WTC11 (cell line): ENCODE data around the gene SETD2. TPM values are rescaled to one million over a fixed set of nuclear protein-coding genes. Genes with fewer than 3 reads are reported as not detected.

Experiments
- ATAC-seq: fragments of 200-7000 bp; cut with Tn5 transposase; 2 replicates; pipeline ENCODE4 v1.10.0; 2021; ENCODE audit warnings: mild to moderate bottlenecking, moderate library complexity
- CTCF ChIA-PET: fragments of 300-600 bp; sonication (Branson Sonifier 250); formaldehyde crosslinking; loops from one replicate; lab custom pipeline; 2021; ENCODE audit warnings: antibody characterized with exemption; lab: Charles Lee
- POLR2A ChIA-PET: fragments of 350-600 bp; sonication (Branson Sonifier 250); formaldehyde crosslinking; loops from one replicate; lab custom pipeline; 2021; ENCODE audit warnings: antibody characterized with exemption; lab: Charles Lee
- DNase-seq: peaks from one replicate; pipeline ENCODE4 v3.0.0; 2021; ENCODE audit warnings: low spot score
- H3K27ac Mint-ChIP-seq: 2 replicates; pipeline ENCODE4 v1.8.0; 2021; ENCODE audit warnings: mixed read lengths
- H3K27me3 Mint-ChIP-seq: 2 replicates; pipeline ENCODE4 v1.8.0; 2021; ENCODE audit warnings: low read depth, mild to moderate bottlenecking, moderate library complexity, mixed read lengths
- H3K36me3 Mint-ChIP-seq: 2 replicates; pipeline ENCODE4 v1.8.0; 2021; ENCODE audit warnings: mixed read lengths
- H3K4me1 Mint-ChIP-seq: 2 replicates; pipeline ENCODE4 v1.8.0; 2022; ENCODE audit warnings: mixed read lengths
- H3K4me3 Mint-ChIP-seq: 2 replicates; pipeline ENCODE4 v1.8.0; 2021; ENCODE audit warnings: mild to moderate bottlenecking, moderate library complexity, mixed read lengths
- H3K9me3 Mint-ChIP-seq: 2 replicates; pipeline ENCODE4 v1.8.0; 2021; ENCODE audit warnings: mixed read lengths
- ATF1 ChIP-seq: sonication (generic); formaldehyde crosslinking; IDR thresholded peaks from 2 replicates; pipeline ENCODE4 v1.8.1; 2023; ENCODE audit warnings: mild to moderate bottlenecking, moderate library complexity, missing genetic modification reagents
- ESRRA ChIP-seq: sonication (generic); formaldehyde crosslinking; IDR thresholded peaks from 2 replicates; pipeline ENCODE4 v1.8.1; 2022; ENCODE audit warnings: mild to moderate bottlenecking, missing genetic modification reagents, borderline replicate concordance
- ETV6 ChIP-seq: sonication (generic); formaldehyde crosslinking; IDR thresholded peaks from 2 replicates; pipeline ENCODE4 v1.8.1; 2022; ENCODE audit warnings: mild to moderate bottlenecking, missing genetic modification reagents
- GTF2I ChIP-seq: fragments of 250-450 bp; sonication (Bioruptor Pico); conservative IDR thresholded peaks from 2 replicates; pipeline ENCODE4 v1.4.0; 2021; ENCODE audit warnings: mild to moderate bottlenecking
- IRF2 ChIP-seq: sonication (generic); formaldehyde crosslinking; IDR thresholded peaks from 2 replicates; pipeline ENCODE4 v1.8.0; 2022; ENCODE audit warnings: low read depth, missing genetic modification reagents, borderline replicate concordance
- JAZF1 ChIP-seq: fragments of 250-450 bp; sonication (Bioruptor Pico); IDR thresholded peaks from 2 replicates; pipeline ENCODE4 v1.9.0; 2021; ENCODE audit warnings: moderate library complexity, mild to moderate bottlenecking, inconsistent platforms
- MXD4 ChIP-seq: fragments of 250-450 bp; sonication (Bioruptor Pico); IDR thresholded peaks from 2 replicates; pipeline ENCODE4 v1.8.0; 2021; ENCODE audit warnings: mild to moderate bottlenecking, moderate library complexity, borderline replicate concordance
- NFATC4 ChIP-seq: fragments of 250-450 bp; sonication (Bioruptor Pico); IDR thresholded peaks from 2 replicates; pipeline ENCODE4 v1.9.0; 2021; ENCODE audit warnings: mild to moderate bottlenecking
- NFYB ChIP-seq: sonication (generic); formaldehyde crosslinking; conservative IDR thresholded peaks from 2 replicates; pipeline ENCODE4 v1.8.0; 2022; ENCODE audit warnings: low read depth, missing genetic modification reagents
- NR1H2 ChIP-seq: sonication (generic); formaldehyde crosslinking; IDR thresholded peaks from 2 replicates; pipeline ENCODE4 v1.9.0; 2021; ENCODE audit warnings: mild to moderate bottlenecking, moderate library complexity, missing genetic modification reagents
- PRRX2 ChIP-seq: fragments of 250-450 bp; sonication (Bioruptor Pico); IDR thresholded peaks from 2 replicates; pipeline ENCODE4 v1.8.0; 2021; ENCODE audit warnings: mild to moderate bottlenecking
- RORB ChIP-seq: fragments of 250-450 bp; sonication (Bioruptor Pico); IDR thresholded peaks from 2 replicates; pipeline ENCODE4 v1.9.0; 2021; ENCODE audit warnings: mild to moderate bottlenecking
- TEAD1 ChIP-seq: sonication (generic); formaldehyde crosslinking; IDR thresholded peaks from 2 replicates; pipeline ENCODE4 v1.8.0; 2022; ENCODE audit warnings: mild to moderate bottlenecking, missing genetic modification reagents
- ZNF671 ChIP-seq: fragments of 250-450 bp; sonication (Bioruptor Pico); IDR thresholded peaks from 2 replicates; pipeline ENCODE4 v1.8.0; 2021; ENCODE audit warnings: mild to moderate bottlenecking
- total RNA-seq: library from RNA; stranded (reverse); gene quantifications from 3 replicates; pipeline ENCODE4 v1.2.3, GENCODE V29; 2021
- TF ChIP-seq, protein P1 (sequence below): sonication (generic); formaldehyde crosslinking; IDR thresholded peaks from 2 replicates; pipeline ENCODE4 v1.8.0; 2022; ENCODE audit warnings: mild to moderate bottlenecking, missing genetic modification reagents
- TF ChIP-seq, protein P2 (sequence below): sonication (generic); formaldehyde crosslinking; IDR thresholded peaks from 2 replicates; pipeline ENCODE4 v1.8.1; 2023; ENCODE audit warnings: mild to moderate bottlenecking, missing genetic modification reagents, borderline replicate concordance
- TF ChIP-seq, protein P3 (sequence below): fragments of 250-450 bp; sonication (Bioruptor Pico); IDR thresholded peaks from 2 replicates; pipeline ENCODE4 v1.9.0; 2021; ENCODE audit warnings: mild to moderate bottlenecking, borderline replicate concordance
- TF ChIP-seq, protein P4 (sequence below): fragments of 250-450 bp; sonication (Bioruptor Pico); IDR thresholded peaks from 2 replicates; pipeline ENCODE4 v1.8.0; 2021; ENCODE audit warnings: mild to moderate bottlenecking
- TF ChIP-seq, protein P5 (sequence below): fragments of 200-600 bp; IDR thresholded peaks from 2 replicates; pipeline ENCODE4 v1.8.0; 2022; ENCODE audit warnings: antibody characterized with exemption
- TF ChIP-seq, protein P6 (sequence below): sonication (generic); formaldehyde crosslinking; IDR thresholded peaks from 2 replicates; pipeline ENCODE4 v1.8.0; 2022; ENCODE audit warnings: mild to moderate bottlenecking, missing genetic modification reagents
- TF ChIP-seq, protein P7 (sequence below): fragments of 250-450 bp; sonication (Bioruptor Pico); IDR thresholded peaks from 2 replicates; pipeline ENCODE4 v1.9.0; 2021; ENCODE audit warnings: mild to moderate bottlenecking

Gene SETD2
- total RNA-seq, 1 experiment from 2014 or later: 39.8 TPM

DNA sequence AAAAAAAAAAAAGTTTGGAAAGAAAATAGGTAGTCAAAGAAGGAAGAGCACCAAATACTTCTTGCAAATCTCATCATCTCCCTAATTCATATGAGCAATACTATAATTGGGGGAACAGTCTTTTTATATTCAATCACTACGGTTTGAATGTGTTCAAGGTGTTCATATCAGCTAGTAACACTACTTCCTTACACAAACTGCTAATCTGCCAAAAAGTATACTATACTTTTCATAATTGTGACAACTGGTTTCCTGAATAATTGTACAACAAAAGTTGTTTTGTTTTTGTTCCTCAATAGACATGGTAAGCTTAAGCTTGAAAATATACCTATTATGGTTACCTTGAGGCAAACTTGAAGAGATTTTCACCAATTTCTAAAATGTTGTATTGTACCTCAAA lies 12.1 kb downstream of the SETD2 start:
- POLR2A ChIA-PET: no interaction called here
- no peak for ATAC-seq
- H3K36me3 Mint-ChIP-seq: no peaks in the 10 kb centered on the region; the same call in 1 of the 2 replicates

DNA sequence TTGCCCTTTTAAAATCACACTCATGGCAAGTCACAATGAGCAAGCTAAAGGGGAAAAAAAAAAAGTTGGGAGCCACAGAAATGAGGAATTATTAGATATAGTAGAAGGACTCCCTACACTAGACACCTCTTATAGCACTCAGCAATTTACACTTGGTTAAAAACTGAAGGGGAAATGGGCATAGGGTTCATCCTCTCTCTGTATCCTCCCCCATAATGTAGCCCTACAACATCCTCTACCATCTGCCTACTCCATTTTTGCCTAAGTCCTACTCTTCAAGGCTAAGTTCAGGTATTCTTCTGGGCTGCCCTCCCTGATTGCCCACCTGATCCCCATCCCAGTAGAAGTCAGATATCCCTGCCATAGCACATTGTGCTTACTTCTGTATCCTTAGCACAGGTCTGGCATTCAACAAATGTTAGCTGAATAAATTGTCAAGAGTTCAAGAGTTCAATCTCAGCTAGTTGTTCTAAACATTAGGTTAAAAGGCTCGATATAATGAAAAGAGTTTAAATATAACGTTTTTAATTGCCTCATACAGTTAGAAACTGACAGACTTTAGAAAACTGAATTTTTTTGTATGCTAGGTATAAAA lies 14.5 kb downstream of the SETD2 start:
- Mint-ChIP-seq H3K36me3 (no peaks in the 10 kb centered on the region; the same call in 1 of the 2 replicates), H3K27ac (no peak overlapping the region), H3K9me3 (peaks cover 3% of the 10 kb centered on the region; the same call in 1 of the 2 replicates), H3K4me1 (peaks cover 34% of the 10 kb centered on the region), H3K27me3 (no peaks in the 10 kb centered on the region), H3K4me3 (no peak overlapping the region)
- DNase-seq: no peak
- CTCF ChIA-PET: interaction anchor here (0.5 to 1.1 kb wide), 6 partner anchors 10 to 222 kb away, joined by 3 to 6 read pairs (median 3); partner anchors contain the start of gene SETD2
- POLR2A ChIA-PET: no interaction called here
- ATAC-seq: no peak
- TF ChIP-seq IRF2 (CRISPR knock-in tag) (no peak), ZNF671 (CRISPR knock-in tag) (no peak)
- TF ChIP-seq, protein P1, sequence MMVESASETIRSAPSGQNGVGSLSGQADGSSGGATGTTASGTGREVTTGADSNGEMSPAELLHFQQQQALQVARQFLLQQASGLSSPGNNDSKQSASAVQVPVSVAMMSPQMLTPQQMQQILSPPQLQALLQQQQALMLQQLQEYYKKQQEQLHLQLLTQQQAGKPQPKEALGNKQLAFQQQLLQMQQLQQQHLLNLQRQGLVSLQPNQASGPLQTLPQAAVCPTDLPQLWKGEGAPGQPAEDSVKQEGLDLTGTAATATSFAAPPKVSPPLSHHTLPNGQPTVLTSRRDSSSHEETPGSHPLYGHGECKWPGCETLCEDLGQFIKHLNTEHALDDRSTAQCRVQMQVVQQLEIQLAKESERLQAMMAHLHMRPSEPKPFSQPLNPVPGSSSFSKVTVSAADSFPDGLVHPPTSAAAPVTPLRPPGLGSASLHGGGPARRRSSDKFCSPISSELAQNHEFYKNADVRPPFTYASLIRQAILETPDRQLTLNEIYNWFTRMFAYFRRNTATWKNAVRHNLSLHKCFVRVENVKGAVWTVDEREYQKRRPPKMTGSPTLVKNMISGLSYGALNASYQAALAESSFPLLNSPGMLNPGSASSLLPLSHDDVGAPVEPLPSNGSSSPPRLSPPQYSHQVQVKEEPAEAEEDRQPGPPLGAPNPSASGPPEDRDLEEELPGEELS: no peak
- TF ChIP-seq, protein P2, sequence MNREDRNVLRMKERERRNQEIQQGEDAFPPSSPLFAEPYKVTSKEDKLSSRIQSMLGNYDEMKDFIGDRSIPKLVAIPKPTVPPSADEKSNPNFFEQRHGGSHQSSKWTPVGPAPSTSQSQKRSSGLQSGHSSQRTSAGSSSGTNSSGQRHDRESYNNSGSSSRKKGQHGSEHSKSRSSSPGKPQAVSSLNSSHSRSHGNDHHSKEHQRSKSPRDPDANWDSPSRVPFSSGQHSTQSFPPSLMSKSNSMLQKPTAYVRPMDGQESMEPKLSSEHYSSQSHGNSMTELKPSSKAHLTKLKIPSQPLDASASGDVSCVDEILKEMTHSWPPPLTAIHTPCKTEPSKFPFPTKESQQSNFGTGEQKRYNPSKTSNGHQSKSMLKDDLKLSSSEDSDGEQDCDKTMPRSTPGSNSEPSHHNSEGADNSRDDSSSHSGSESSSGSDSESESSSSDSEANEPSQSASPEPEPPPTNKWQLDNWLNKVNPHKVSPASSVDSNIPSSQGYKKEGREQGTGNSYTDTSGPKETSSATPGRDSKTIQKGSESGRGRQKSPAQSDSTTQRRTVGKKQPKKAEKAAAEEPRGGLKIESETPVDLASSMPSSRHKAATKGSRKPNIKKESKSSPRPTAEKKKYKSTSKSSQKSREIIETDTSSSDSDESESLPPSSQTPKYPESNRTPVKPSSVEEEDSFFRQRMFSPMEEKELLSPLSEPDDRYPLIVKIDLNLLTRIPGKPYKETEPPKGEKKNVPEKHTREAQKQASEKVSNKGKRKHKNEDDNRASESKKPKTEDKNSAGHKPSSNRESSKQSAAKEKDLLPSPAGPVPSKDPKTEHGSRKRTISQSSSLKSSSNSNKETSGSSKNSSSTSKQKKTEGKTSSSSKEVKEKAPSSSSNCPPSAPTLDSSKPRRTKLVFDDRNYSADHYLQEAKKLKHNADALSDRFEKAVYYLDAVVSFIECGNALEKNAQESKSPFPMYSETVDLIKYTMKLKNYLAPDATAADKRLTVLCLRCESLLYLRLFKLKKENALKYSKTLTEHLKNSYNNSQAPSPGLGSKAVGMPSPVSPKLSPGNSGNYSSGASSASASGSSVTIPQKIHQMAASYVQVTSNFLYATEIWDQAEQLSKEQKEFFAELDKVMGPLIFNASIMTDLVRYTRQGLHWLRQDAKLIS (CRISPR knock-in tag): no peak
- TF ChIP-seq, protein P3, sequence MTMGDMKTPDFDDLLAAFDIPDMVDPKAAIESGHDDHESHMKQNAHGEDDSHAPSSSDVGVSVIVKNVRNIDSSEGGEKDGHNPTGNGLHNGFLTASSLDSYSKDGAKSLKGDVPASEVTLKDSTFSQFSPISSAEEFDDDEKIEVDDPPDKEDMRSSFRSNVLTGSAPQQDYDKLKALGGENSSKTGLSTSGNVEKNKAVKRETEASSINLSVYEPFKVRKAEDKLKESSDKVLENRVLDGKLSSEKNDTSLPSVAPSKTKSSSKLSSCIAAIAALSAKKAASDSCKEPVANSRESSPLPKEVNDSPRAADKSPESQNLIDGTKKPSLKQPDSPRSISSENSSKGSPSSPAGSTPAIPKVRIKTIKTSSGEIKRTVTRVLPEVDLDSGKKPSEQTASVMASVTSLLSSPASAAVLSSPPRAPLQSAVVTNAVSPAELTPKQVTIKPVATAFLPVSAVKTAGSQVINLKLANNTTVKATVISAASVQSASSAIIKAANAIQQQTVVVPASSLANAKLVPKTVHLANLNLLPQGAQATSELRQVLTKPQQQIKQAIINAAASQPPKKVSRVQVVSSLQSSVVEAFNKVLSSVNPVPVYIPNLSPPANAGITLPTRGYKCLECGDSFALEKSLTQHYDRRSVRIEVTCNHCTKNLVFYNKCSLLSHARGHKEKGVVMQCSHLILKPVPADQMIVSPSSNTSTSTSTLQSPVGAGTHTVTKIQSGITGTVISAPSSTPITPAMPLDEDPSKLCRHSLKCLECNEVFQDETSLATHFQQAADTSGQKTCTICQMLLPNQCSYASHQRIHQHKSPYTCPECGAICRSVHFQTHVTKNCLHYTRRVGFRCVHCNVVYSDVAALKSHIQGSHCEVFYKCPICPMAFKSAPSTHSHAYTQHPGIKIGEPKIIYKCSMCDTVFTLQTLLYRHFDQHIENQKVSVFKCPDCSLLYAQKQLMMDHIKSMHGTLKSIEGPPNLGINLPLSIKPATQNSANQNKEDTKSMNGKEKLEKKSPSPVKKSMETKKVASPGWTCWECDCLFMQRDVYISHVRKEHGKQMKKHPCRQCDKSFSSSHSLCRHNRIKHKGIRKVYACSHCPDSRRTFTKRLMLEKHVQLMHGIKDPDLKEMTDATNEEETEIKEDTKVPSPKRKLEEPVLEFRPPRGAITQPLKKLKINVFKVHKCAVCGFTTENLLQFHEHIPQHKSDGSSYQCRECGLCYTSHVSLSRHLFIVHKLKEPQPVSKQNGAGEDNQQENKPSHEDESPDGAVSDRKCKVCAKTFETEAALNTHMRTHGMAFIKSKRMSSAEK (CRISPR knock-in tag): no peak
- TF ChIP-seq, protein P4, sequence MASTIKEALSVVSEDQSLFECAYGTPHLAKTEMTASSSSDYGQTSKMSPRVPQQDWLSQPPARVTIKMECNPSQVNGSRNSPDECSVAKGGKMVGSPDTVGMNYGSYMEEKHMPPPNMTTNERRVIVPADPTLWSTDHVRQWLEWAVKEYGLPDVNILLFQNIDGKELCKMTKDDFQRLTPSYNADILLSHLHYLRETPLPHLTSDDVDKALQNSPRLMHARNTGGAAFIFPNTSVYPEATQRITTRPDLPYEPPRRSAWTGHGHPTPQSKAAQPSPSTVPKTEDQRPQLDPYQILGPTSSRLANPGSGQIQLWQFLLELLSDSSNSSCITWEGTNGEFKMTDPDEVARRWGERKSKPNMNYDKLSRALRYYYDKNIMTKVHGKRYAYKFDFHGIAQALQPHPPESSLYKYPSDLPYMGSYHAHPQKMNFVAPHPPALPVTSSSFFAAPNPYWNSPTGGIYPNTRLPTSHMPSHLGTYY (CRISPR knock-in tag): no peak

More for the DNA sequence above, 12.1 kb downstream of the SETD2 start:
- Mint-ChIP-seq H3K4me3 (no peak overlapping the region), H3K27ac (peak overlapping the region; percentile 69), H3K4me1 (peaks cover 45% of the 10 kb centered on the region), H3K9me3 (peaks cover 5% of the 10 kb centered on the region; the same call in 1 of the 2 replicates), H3K27me3 (no peaks in the 10 kb centered on the region)
- CTCF ChIA-PET: interaction anchor here (1.1 kb wide), 1 partner anchor 12 kb away, joined by 3 read pairs; the partner anchor contains the start of gene SETD2
- no peak for DNase-seq
- TF ChIP-seq GTF2I: no peak
- TF ChIP-seq JAZF1: no peak
- TF ChIP-seq ZNF671 (CRISPR knock-in tag): no peak
- no peak for TF ChIP-seq ETV6
- no peak for TF ChIP-seq NFYB (CRISPR knock-in tag)
- TF ChIP-seq NR1H2 (CRISPR knock-in tag): no peak
- TF ChIP-seq, protein P5, sequence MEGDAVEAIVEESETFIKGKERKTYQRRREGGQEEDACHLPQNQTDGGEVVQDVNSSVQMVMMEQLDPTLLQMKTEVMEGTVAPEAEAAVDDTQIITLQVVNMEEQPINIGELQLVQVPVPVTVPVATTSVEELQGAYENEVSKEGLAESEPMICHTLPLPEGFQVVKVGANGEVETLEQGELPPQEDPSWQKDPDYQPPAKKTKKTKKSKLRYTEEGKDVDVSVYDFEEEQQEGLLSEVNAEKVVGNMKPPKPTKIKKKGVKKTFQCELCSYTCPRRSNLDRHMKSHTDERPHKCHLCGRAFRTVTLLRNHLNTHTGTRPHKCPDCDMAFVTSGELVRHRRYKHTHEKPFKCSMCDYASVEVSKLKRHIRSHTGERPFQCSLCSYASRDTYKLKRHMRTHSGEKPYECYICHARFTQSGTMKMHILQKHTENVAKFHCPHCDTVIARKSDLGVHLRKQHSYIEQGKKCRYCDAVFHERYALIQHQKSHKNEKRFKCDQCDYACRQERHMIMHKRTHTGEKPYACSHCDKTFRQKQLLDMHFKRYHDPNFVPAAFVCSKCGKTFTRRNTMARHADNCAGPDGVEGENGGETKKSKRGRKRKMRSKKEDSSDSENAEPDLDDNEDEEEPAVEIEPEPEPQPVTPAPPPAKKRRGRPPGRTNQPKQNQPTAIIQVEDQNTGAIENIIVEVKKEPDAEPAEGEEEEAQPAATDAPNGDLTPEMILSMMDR: no peak
- TF ChIP-seq MXD4 (CRISPR knock-in tag): no peak
- TF ChIP-seq, protein P6, sequence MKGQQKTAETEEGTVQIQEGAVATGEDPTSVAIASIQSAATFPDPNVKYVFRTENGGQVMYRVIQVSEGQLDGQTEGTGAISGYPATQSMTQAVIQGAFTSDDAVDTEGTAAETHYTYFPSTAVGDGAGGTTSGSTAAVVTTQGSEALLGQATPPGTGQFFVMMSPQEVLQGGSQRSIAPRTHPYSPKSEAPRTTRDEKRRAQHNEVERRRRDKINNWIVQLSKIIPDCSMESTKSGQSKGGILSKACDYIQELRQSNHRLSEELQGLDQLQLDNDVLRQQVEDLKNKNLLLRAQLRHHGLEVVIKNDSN (CRISPR knock-in tag): no peak
- TF ChIP-seq PRRX2: no peak
- no peak for TF ChIP-seq ATF1 (CRISPR knock-in tag)
- no peak for TF ChIP-seq RORB
- TF ChIP-seq ESRRA (CRISPR knock-in tag): no peak
- no peak for TF ChIP-seq NFATC4
- TF ChIP-seq, protein P7, sequence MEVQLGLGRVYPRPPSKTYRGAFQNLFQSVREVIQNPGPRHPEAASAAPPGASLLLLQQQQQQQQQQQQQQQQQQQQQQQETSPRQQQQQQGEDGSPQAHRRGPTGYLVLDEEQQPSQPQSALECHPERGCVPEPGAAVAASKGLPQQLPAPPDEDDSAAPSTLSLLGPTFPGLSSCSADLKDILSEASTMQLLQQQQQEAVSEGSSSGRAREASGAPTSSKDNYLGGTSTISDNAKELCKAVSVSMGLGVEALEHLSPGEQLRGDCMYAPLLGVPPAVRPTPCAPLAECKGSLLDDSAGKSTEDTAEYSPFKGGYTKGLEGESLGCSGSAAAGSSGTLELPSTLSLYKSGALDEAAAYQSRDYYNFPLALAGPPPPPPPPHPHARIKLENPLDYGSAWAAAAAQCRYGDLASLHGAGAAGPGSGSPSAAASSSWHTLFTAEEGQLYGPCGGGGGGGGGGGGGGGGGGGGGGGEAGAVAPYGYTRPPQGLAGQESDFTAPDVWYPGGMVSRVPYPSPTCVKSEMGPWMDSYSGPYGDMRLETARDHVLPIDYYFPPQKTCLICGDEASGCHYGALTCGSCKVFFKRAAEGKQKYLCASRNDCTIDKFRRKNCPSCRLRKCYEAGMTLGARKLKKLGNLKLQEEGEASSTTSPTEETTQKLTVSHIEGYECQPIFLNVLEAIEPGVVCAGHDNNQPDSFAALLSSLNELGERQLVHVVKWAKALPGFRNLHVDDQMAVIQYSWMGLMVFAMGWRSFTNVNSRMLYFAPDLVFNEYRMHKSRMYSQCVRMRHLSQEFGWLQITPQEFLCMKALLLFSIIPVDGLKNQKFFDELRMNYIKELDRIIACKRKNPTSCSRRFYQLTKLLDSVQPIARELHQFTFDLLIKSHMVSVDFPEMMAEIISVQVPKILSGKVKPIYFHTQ: no peak
- no peak for TF ChIP-seq TEAD1 (CRISPR knock-in tag)
